A673 (cell line): ENCODE measurements around the gene VPS13C.

Experiments
- CTCF ChIP-seq: fragments of 300-800, 200-600 bp; sonication (generic); conservative IDR thresholded peaks from 2 replicates; pipeline ENCODE4 v1.5.1; 2017; ENCODE audit warnings: low read depth, mild to moderate bottlenecking, antibody characterized with exemption, low read length, moderate library complexity, mixed read lengths
- EZH2 ChIP-seq: fragments of 200-600 bp; sonication (generic); IDR thresholded peaks from 2 replicates; pipeline ENCODE4 v1.6.1; 2017; ENCODE audit warnings: borderline replicate concordance, low read depth, mild to moderate bottlenecking, mixed read lengths, antibody characterized with exemption, low read length; ENCODE audit not compliant: poor library complexity, severe bottlenecking

- TF ChIP-seq CTCF (no peak), EZH2 (no peak)
Observed at GRCh38 chr15:61996056-61996635, 64.1 kb downstream of the VPS13C start.
